Keratinocyte (primary cell): ENCODE results near the gene IQCF2. TPM values are rescaled to one million over a fixed set of nuclear protein-coding genes. Genes with fewer than 3 reads are reported as not detected.

ENCODE experiments used
- DNase-seq: peaks from one replicate; pipeline ENCODE4 v3.0.0-alpha.2; 2011; ENCODE audit warnings: low read depth, missing footprints, low spot score
- FAIRE-seq: peaks from 2 replicates; lab custom pipeline; 2011; peaks lifted over from hg19 to GRCh38; lab: Jason Lieb, UNC
- H2AFZ ChIP-seq: 2 replicates; pipeline ENCODE4 v1.6.0; 2012; ENCODE audit warnings: low read length, control low read depth, inconsistent platforms; ENCODE audit not compliant: control insufficient read depth
- H3K27ac ChIP-seq: 2 replicates; pipeline ENCODE4 v1.5.1; 2011; ENCODE audit warnings: low read length; ENCODE audit not compliant: control insufficient read depth, insufficient read depth
- H3K27me3 ChIP-seq: 3 replicates; pipeline ENCODE4 v1.6.0; 2011; ENCODE audit warnings: low read length; ENCODE audit not compliant: control insufficient read depth, insufficient read depth; ENCODE audit errors: extremely low read depth
- H3K36me3 ChIP-seq, 2 experiments: 2 replicates in 1 of 2; 3 replicates in 1 of 2; pipeline ENCODE4 v1.5.1; 2011; ENCODE audit warnings: low read length in 2 of 2, mild to moderate bottlenecking in 1 of 2; ENCODE audit not compliant: control insufficient read depth in 2 of 2, insufficient read depth in 2 of 2; ENCODE audit errors: extremely low read depth in 1 of 2
- H3K4me1 ChIP-seq: 3 replicates; pipeline ENCODE4 v1.5.1; 2011; ENCODE audit warnings: low read length; ENCODE audit not compliant: control insufficient read depth, insufficient read depth; ENCODE audit errors: extremely low read depth
- H3K4me2 ChIP-seq: 3 replicates; pipeline ENCODE4 v1.6.0; 2011; ENCODE audit warnings: low read depth, low read length; ENCODE audit not compliant: control insufficient read depth, insufficient read depth; ENCODE audit errors: extremely low read depth
- H3K4me3 ChIP-seq, 3 experiments: fragments of 200-600 bp in 1 of 3; sonication (generic) in 1 of 3; 2 replicates in 2 of 3; 3 replicates in 1 of 3; pipeline ENCODE4 v1.5.1; 2011 to 2016; ENCODE audit warnings: low read length in 3 of 3, mild to moderate bottlenecking in 3 of 3, control low read depth in 2 of 3, inconsistent platforms in 1 of 3, low read depth in 1 of 3, mixed read lengths in 1 of 3, mixed run types in 1 of 3, moderate library complexity in 1 of 3; ENCODE audit not compliant: control insufficient read depth in 2 of 3, insufficient read depth in 2 of 3; ENCODE audit errors: extremely low read depth in 1 of 3
- H3K79me2 ChIP-seq: 2 replicates; pipeline ENCODE4 v1.6.0; 2012; ENCODE audit warnings: low read length; ENCODE audit not compliant: control insufficient read depth, insufficient read depth
- H3K9ac ChIP-seq: 3 replicates; pipeline ENCODE4 v1.6.0; 2011; ENCODE audit warnings: low read length; ENCODE audit not compliant: control insufficient read depth, insufficient read depth; ENCODE audit errors: extremely low read depth
- H3K9me1 ChIP-seq: 3 replicates; pipeline ENCODE4 v1.6.0; 2011; ENCODE audit warnings: low read length; ENCODE audit not compliant: control insufficient read depth, insufficient read depth; ENCODE audit errors: extremely low read depth
- H3K9me3 ChIP-seq: 2 replicates; pipeline ENCODE4 v1.5.1; 2012; ENCODE audit warnings: low read depth, low read length; ENCODE audit not compliant: control insufficient read depth
- H4K20me1 ChIP-seq: 3 replicates; pipeline ENCODE4 v1.6.0; 2011; ENCODE audit warnings: low read length; ENCODE audit not compliant: control insufficient read depth, insufficient read depth; ENCODE audit errors: extremely low read depth
- CTCF ChIP-seq, 3 experiments: IDR thresholded peaks in 1 of 3; conservative IDR thresholded peaks in 1 of 3; optimal IDR thresholded peaks in 1 of 3; 2 replicates in 2 of 3; 3 replicates in 1 of 3; pipeline versions ENCODE3 to v1.5.1; 2011; ENCODE audit warnings: low read length in 3 of 3, mild to moderate bottlenecking in 3 of 3, moderate library complexity in 2 of 3, control low read depth in 1 of 3, inconsistent platforms in 1 of 3; ENCODE audit not compliant: insufficient read depth in 2 of 3; ENCODE audit errors: extremely low read depth in 1 of 3
- EZH2 ChIP-seq: IDR thresholded peaks from one replicate; pipeline ENCODE4 v1.6.1; 2012; ENCODE audit warnings: inconsistent platforms, mild to moderate bottlenecking, low read length, moderate library complexity
- dilution Hi-C: fragments of 300-500 bp; cut with MboI; formaldehyde crosslinking; loops from one replicate; pipeline ENCODE4 v1.7.0; 2020; ENCODE audit warnings: low sequenced_read_pairs; ENCODE audit not compliant: extremely low pct_ligation_motif_present
- polyA plus RNA-seq, 5 experiments: library from polyadenylated mRNA; depleted of rRNA in 3 of 5; stranded (reverse) in 3 of 5; stranded (forward) in 1 of 5; unstranded in 1 of 5; fragments of >200 nt; gene quantifications; 1 replicate in 1 of 5; 2 replicates in 3 of 5; 3 replicates in 1 of 5; pipeline versions ENCODE4 v1.2.1 to v1.2.3, GENCODE V29; 2011 to 2012; ENCODE audit warnings: missing spikeins in 2 of 5, low read depth in 1 of 5, low replicate concordance in 1 of 5

IQCF2 gene
- polyA plus RNA-seq, 1 donor (not counting 4 experiments of a cell fraction or from before 2014, with no cell fraction given): not detected

- Histone ChIP-seq H3K9me3 (peaks cover 2% of the 10 kb centered on the region), H3K27ac (no peak overlapping the region), H3K9me1 (no peaks in the 10 kb centered on the region), H3K79me2 (no peaks in the 10 kb centered on the region), H3K4me2 (no peak overlapping the region), H4K20me1 (no peaks in the 10 kb centered on the region), H3K4me3 (no peak overlapping the region), H2AFZ (no peak overlapping the region), H3K4me1 (no peaks in the 10 kb centered on the region), H3K9ac (no peak overlapping the region), H3K27me3 (peaks cover 4% of the 10 kb centered on the region), H3K36me3 (no peaks in the 10 kb centered on the region)
- FAIRE-seq (no peak), DNase-seq (no peak)
- dilution Hi-C loops: no loop called here
- TF ChIP-seq CTCF (optimal IDR thresholded peaks at IDR 0.05 in 1 of 3, IDR thresholded peaks at IDR 0.05 in 1 of 3, conservative IDR thresholded peaks at IDR 0.05 in 1 of 3; ENCODE audit: extremely low read depth in 1 of 3, insufficient read depth in 2 of 3, low read length in 3 of 3): no peak
- no peak for TF ChIP-seq EZH2
Observed at GRCh38 chr3:51828297-51828696, 33.1 kb upstream of the IQCF2 start.

- Histone ChIP-seq H3K27me3 (peaks cover 4% of the 10 kb centered on the region), H3K9me3 (peaks cover 2% of the 10 kb centered on the region), H3K9me1 (no peaks in the 10 kb centered on the region), H3K4me1 (no peaks in the 10 kb centered on the region), H3K4me2 (no peak overlapping the region), H3K9ac (no peak overlapping the region), H3K79me2 (no peaks in the 10 kb centered on the region), H3K36me3 (no peaks in the 10 kb centered on the region), H3K27ac (no peak overlapping the region), H2AFZ (no peak overlapping the region), H4K20me1 (no peaks in the 10 kb centered on the region), H3K4me3 (no peak overlapping the region)
- dilution Hi-C loops: no loop called here
- FAIRE-seq (no peak), DNase-seq (no peak)
- TF ChIP-seq EZH2: no peak
- TF ChIP-seq CTCF (optimal IDR thresholded peaks at IDR 0.05 in 1 of 3, IDR thresholded peaks at IDR 0.05 in 1 of 3, conservative IDR thresholded peaks at IDR 0.05 in 1 of 3; ENCODE audit: extremely low read depth in 1 of 3, insufficient read depth in 2 of 3, low read length in 3 of 3): no peak
Observed at GRCh38 chr3:51830345-51830744, 31.1 kb upstream of the IQCF2 start.
